Measurements from ENCODE around the gene KITLG.

The KITLG gene

DNA sequence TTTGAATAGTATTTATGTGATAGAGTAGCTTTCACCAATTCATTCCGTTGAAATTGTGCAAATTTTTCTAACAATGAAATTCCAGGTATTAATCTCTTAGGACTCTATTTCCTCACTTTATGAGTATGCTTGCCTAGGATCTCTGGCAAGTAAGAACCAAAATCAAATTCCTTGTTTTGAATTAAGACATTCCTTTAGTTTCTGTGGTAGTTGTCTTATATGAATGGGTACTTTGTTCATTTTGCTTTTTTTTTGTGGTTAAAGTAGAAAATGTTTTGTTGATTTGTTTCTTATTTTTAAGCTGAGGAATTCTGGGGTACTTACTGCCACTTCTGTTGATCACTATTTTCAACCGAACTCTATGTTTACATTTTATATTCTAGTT, 59.8 kb downstream of the KITLG start:
- H3K27ac ChIP-seq (replicated peaks), result no peak overlapping the region
- TF ChIP-seq, protein P1, sequence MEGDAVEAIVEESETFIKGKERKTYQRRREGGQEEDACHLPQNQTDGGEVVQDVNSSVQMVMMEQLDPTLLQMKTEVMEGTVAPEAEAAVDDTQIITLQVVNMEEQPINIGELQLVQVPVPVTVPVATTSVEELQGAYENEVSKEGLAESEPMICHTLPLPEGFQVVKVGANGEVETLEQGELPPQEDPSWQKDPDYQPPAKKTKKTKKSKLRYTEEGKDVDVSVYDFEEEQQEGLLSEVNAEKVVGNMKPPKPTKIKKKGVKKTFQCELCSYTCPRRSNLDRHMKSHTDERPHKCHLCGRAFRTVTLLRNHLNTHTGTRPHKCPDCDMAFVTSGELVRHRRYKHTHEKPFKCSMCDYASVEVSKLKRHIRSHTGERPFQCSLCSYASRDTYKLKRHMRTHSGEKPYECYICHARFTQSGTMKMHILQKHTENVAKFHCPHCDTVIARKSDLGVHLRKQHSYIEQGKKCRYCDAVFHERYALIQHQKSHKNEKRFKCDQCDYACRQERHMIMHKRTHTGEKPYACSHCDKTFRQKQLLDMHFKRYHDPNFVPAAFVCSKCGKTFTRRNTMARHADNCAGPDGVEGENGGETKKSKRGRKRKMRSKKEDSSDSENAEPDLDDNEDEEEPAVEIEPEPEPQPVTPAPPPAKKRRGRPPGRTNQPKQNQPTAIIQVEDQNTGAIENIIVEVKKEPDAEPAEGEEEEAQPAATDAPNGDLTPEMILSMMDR (IDR thresholded peaks at IDR 0.05; ENCODE audit: insufficient read depth, low read length), result no peak
- TF ChIP-seq GABPA (IDR thresholded peaks at IDR 0.05; ENCODE audit: low read depth), result no peak
- TF ChIP-seq, protein P2, sequence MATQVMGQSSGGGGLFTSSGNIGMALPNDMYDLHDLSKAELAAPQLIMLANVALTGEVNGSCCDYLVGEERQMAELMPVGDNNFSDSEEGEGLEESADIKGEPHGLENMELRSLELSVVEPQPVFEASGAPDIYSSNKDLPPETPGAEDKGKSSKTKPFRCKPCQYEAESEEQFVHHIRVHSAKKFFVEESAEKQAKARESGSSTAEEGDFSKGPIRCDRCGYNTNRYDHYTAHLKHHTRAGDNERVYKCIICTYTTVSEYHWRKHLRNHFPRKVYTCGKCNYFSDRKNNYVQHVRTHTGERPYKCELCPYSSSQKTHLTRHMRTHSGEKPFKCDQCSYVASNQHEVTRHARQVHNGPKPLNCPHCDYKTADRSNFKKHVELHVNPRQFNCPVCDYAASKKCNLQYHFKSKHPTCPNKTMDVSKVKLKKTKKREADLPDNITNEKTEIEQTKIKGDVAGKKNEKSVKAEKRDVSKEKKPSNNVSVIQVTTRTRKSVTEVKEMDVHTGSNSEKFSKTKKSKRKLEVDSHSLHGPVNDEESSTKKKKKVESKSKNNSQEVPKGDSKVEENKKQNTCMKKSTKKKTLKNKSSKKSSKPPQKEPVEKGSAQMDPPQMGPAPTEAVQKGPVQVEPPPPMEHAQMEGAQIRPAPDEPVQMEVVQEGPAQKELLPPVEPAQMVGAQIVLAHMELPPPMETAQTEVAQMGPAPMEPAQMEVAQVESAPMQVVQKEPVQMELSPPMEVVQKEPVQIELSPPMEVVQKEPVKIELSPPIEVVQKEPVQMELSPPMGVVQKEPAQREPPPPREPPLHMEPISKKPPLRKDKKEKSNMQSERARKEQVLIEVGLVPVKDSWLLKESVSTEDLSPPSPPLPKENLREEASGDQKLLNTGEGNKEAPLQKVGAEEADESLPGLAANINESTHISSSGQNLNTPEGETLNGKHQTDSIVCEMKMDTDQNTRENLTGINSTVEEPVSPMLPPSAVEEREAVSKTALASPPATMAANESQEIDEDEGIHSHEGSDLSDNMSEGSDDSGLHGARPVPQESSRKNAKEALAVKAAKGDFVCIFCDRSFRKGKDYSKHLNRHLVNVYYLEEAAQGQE (IDR thresholded peaks at IDR 0.05; ENCODE audit: insufficient replicate concordance, low read depth), result no peak
- no peak overlapping the region for H3K4me3 ChIP-seq (replicated peaks; ENCODE audit: insufficient read depth, low read length)
- no peaks in the 10 kb centered on the region for H3K27me3 ChIP-seq (ENCODE audit: insufficient read depth, poor library complexity, severe bottlenecking)
- no peak for DNase-seq (ENCODE audit: low read depth in 1 of 2, low spot score in 1 of 2)

DNA sequence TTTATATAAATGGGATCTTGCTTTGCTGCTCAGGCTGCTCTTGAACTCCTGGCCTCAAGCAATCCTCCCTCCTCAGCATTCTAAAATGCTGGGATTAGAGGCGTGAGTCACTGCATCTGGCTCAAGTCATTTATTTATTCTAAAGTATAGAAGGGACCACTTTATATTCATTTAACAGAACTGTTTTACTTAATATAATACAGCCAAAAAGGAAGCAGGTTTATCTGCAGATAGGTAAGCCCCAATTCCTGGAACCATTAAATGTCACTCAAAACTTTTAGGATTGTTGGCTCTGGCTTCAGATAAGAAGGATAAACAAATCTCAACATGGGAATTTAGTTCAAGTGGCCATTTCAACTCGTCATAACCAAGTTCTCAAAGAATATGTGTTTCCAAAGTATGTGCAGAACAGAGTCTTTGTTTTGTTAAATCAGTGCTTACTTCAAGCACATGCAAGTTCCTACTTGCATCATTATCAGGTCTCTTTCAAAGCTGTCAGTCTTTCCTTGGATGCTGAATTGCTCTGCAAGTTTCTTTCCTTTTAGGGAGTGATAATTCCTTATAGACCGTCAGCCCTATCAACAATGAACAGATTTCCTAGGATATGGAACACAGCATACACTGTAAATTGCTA, 60.4 kb downstream of the KITLG start:
- TF ChIP-seq POLR2AphosphoS5 (IDR thresholded peaks at IDR 0.05; ENCODE audit: low read depth), result no peak
- TF ChIP-seq, protein P2 (IDR thresholded peaks at IDR 0.05; ENCODE audit: insufficient replicate concordance, low read depth), result no peak
- TF ChIP-seq, protein P1 (IDR thresholded peaks at IDR 0.05; ENCODE audit: insufficient read depth, low read length), result no peak
- no peak for TF ChIP-seq GABPA (IDR thresholded peaks at IDR 0.05; ENCODE audit: low read depth)
- TF ChIP-seq SPI1 (IDR thresholded peaks at IDR 0.05; ENCODE audit: borderline replicate concordance, low read depth), result no peak
- Histone ChIP-seq H3K27ac (replicated peaks) (no peak overlapping the region), H3K27me3 (ENCODE audit: insufficient read depth, poor library complexity, severe bottlenecking) (no peaks in the 10 kb centered on the region), H3K4me3 (replicated peaks; ENCODE audit: insufficient read depth, low read length) (no peak overlapping the region)
- no peak for DNase-seq (ENCODE audit: low read depth in 1 of 2, low spot score in 1 of 2)

DNA sequence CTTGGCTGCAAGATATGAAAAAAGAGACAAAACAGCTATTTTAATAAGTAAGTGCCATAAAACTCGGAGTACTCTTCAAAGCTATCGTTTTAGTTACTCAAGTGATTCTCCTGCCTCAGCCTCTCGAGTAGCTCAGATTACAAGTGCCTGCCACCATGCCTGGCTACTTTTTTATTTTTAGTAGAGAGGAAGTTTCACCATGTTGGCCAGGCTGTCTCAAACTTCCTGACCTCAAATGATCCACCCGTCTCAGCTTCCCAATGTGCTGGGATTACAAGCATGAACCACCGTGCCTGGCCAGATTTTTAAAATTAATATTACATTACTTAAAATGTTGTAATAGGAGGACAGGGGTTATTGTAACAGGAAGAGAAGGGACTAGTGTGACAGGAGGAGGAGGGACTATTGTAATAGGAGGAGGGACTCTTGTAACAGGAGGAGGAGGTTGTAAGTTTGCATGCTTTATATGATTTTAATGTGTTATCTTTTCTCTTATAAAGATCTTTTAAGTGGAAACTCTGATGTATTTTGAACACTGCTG, 61.3 kb downstream of the KITLG start:
- DNase-seq (ENCODE audit: low read depth in 1 of 2, low spot score in 1 of 2), result peak in 1 of 2 experiments; percentile 46
- no peak overlapping the region for H3K27ac ChIP-seq (replicated peaks)
- TF ChIP-seq, protein P1 (IDR thresholded peaks at IDR 0.05; ENCODE audit: insufficient read depth, low read length), result no peak
- TF ChIP-seq SPI1 (IDR thresholded peaks at IDR 0.05; ENCODE audit: borderline replicate concordance, low read depth) (no peak), POLR2AphosphoS5 (IDR thresholded peaks at IDR 0.05; ENCODE audit: low read depth) (no peak), GABPA (IDR thresholded peaks at IDR 0.05; ENCODE audit: low read depth) (no peak)
- TF ChIP-seq, protein P2 (IDR thresholded peaks at IDR 0.05; ENCODE audit: insufficient replicate concordance, low read depth), result no peak
- H3K4me3 ChIP-seq (replicated peaks; ENCODE audit: insufficient read depth, low read length), result no peak overlapping the region
- H3K27me3 ChIP-seq (ENCODE audit: insufficient read depth, poor library complexity, severe bottlenecking), result no peaks in the 10 kb centered on the region
